ENCODE results near the gene TRERF1.
A peak's percentile ranks its signal among the peaks of the same experiment; 100 is the strongest.
"Not testable (repeated sequence)": the region's sequence is repeated elsewhere in the genome, so short reads cannot be mapped to it uniquely, and the experiment has no call there.

The TRERF1 gene

GRCh38 chr6:42204768-42205282 lies 246.9 kb downstream of the TRERF1 start:
- no peak overlapping the region for H3K4me3 ChIP-seq (ENCODE audit: low read depth, low read length)
- DNase-seq (ENCODE audit: low read depth), result no peak
- TF ChIP-seq CTCF (IDR thresholded peaks at IDR 0.05; ENCODE audit: low read depth, low read length, missing control alignments), result no peak
- in situ Hi-C loops (cut with HindIII; ENCODE audit: low sequenced_read_pairs), result no loop called here

- DNase-seq (ENCODE audit: low read depth), result no peak
- no peak for TF ChIP-seq CTCF (IDR thresholded peaks at IDR 0.05; ENCODE audit: low read depth, low read length, missing control alignments)
- H3K4me3 ChIP-seq (ENCODE audit: low read depth, low read length), result no peak overlapping the region
- in situ Hi-C loops (cut with HindIII; ENCODE audit: low sequenced_read_pairs), result no loop called here
These were observed 248.5 kb downstream of the TRERF1 start for GRCh38 chr6:42203183-42203582.

GRCh38 chr6:42202131-42202915 lies 249.4 kb downstream of the TRERF1 start:
- in situ Hi-C loops (cut with HindIII; ENCODE audit: low sequenced_read_pairs); H3K4me3 ChIP-seq (ENCODE audit: low read depth, low read length); DNase-seq (ENCODE audit: low read depth): not testable (repeated sequence)

GRCh38 chr6:42201382-42201781 lies 250.3 kb downstream of the TRERF1 start:
- TF ChIP-seq CTCF (IDR thresholded peaks at IDR 0.05; ENCODE audit: low read depth, low read length, missing control alignments), result no peak
- no peak for DNase-seq (ENCODE audit: low read depth)
- in situ Hi-C loops (cut with HindIII; ENCODE audit: low sequenced_read_pairs), result no loop called here
- no peak overlapping the region for H3K4me3 ChIP-seq (ENCODE audit: low read depth, low read length)

GRCh38 chr6:42200035-42200434 lies 251.7 kb downstream of the TRERF1 start:
- in situ Hi-C loops (cut with HindIII; ENCODE audit: low sequenced_read_pairs), result no loop called here
- DNase-seq (ENCODE audit: low read depth), result peak; percentile 70
- no peak for TF ChIP-seq CTCF (IDR thresholded peaks at IDR 0.05; ENCODE audit: low read depth, low read length, missing control alignments)
- no peak overlapping the region for H3K4me3 ChIP-seq (ENCODE audit: low read depth, low read length)

GRCh38 chr6:42199106-42199981 lies 252.4 kb downstream of the TRERF1 start:
- peak; percentile 65 for DNase-seq (ENCODE audit: low read depth)
- in situ Hi-C loops (cut with HindIII; ENCODE audit: low sequenced_read_pairs), result no loop called here

More at GRCh38 chr6:42199106-42199981, 252.4 kb downstream of the TRERF1 start:
- no peak for TF ChIP-seq CTCF (IDR thresholded peaks at IDR 0.05; ENCODE audit: low read depth, low read length, missing control alignments)
- no peak overlapping the region for H3K4me3 ChIP-seq (ENCODE audit: low read depth, low read length)
